Activated CD4-positive, CD25-positive, alpha-beta regulatory T cell treated with anti-CD3 and anti-CD28 coated beads, Interleukin-2, amount 50 U/mL, for 16 hours (primary cell): ENCODE results near the gene KCMF1.

Experiments
- DNase-seq: peaks from one replicate; pipeline ENCODE4 v3.0.0-alpha.2; 2020; ENCODE audit warnings: low read depth, low spot score

The KCMF1 gene

GRCh38 chr2:84956334-84957297 lies 14.3 kb upstream of the KCMF1 start:
- DNase-seq = no peak

- no peak for DNase-seq
Observed at GRCh38 chr2:84957771-84958134, 13.2 kb upstream of the KCMF1 start.

- no peak for DNase-seq
Observed at GRCh38 chr2:84958135-84959059, 12.6 kb upstream of the KCMF1 start.

GRCh38 chr2:84959095-84959565 lies 11.8 kb upstream of the KCMF1 start:
- no peak for DNase-seq

GRCh38 chr2:84959566-84960506 lies 11.1 kb upstream of the KCMF1 start:
- no peak for DNase-seq

GRCh38 chr2:84962917-84963316 lies 8.0 kb upstream of the KCMF1 start:
- no peak for DNase-seq

GRCh38 chr2:84963323-84963691 lies 7.7 kb upstream of the KCMF1 start:
- DNase-seq = no peak

- DNase-seq = no peak
Observed at GRCh38 chr2:84963692-84964405, 7.1 kb upstream of the KCMF1 start.

GRCh38 chr2:84964406-84965191 lies 6.4 kb upstream of the KCMF1 start:
- DNase-seq = no peak

- DNase-seq = no peak
Observed at GRCh38 chr2:84965192-84965516, 5.8 kb upstream of the KCMF1 start.

- DNase-seq = no peak
Observed at GRCh38 chr2:84965827-84966226, 5.1 kb upstream of the KCMF1 start.

- no peak for DNase-seq
Observed at GRCh38 chr2:84966731-84967130, 4.2 kb upstream of the KCMF1 start.

- peak; percentile 7 for DNase-seq
Observed at GRCh38 chr2:84969511-84970209, 1.3 kb upstream of the KCMF1 start.

- peak; percentile 6 for DNase-seq
Observed at GRCh38 chr2:84970210-84970867, 622 bp upstream of the KCMF1 start.

- peak; percentile 43 for DNase-seq
Observed at GRCh38 chr2:84971510-84972206, 697 bp downstream of the KCMF1 start.

GRCh38 chr2:84972207-84972783 lies 1.3 kb downstream of the KCMF1 start:
- DNase-seq = no peak

- DNase-seq = no peak
Observed at GRCh38 chr2:84972932-84973331, 2.0 kb downstream of the KCMF1 start.
